Measurements from ENCODE around the gene PEX14. TPM values are rescaled to one million over a fixed set of nuclear protein-coding genes. Genes with fewer than 3 reads are reported as not detected.

The PEX14 gene
- total and polyA plus RNA-seq, 9 of the 15 experiments (the other 6 are each of a cell fraction or from before 2014, with no cell fraction given) = 2.6 to 45.7 (median 22.7) TPM

GRCh38 chr1:10459184-10459583, 15.6 kb upstream of the PEX14 start (continued):
- no peak for TF ChIP-seq CCAR2 (IDR thresholded peaks at IDR 0.05; ENCODE audit: low read depth, low read length)
- TF ChIP-seq RFX1 (IDR thresholded peaks at IDR 0.05) = no peak
- no peak for TF ChIP-seq CHD2 (IDR thresholded peaks at IDR 0.05; ENCODE audit: low read depth, low read length)
- no peak for TF ChIP-seq THAP12 (CRISPR knock-in tag; IDR thresholded peaks at IDR 0.05)
- no peak for TF ChIP-seq RAD21 (CRISPR knock-in tag; conservative IDR thresholded peaks at IDR 0.05 in 1 of 2, IDR thresholded peaks at IDR 0.05 in 1 of 2)
- TF ChIP-seq SMARCE1 (IDR thresholded peaks at IDR 0.05) = peak; percentile 78
- TF ChIP-seq GTF2F1 (IDR thresholded peaks at IDR 0.05; ENCODE audit: low read depth, low read length) = no peak
- TF ChIP-seq ZNF23 (CRISPR knock-in tag; IDR thresholded peaks at IDR 0.05) = no peak
- no peak for TF ChIP-seq TAF9B (IDR thresholded peaks at IDR 0.05; ENCODE audit: partially characterized antibody)
- no peak for TF ChIP-seq SAP30 (IDR thresholded peaks at IDR 0.05; ENCODE audit: borderline replicate concordance, insufficient read depth, low read depth, low read length, poor library complexity, severe bottlenecking)
- peak; percentile 87 for TF ChIP-seq MGA (IDR thresholded peaks at IDR 0.05)
- TF ChIP-seq PRPF4 (IDR thresholded peaks at IDR 0.05; ENCODE audit: insufficient read depth, low read depth, low read length, poor library complexity, severe bottlenecking) = no peak
- no peak for TF ChIP-seq ZFP1 (CRISPR knock-in tag; IDR thresholded peaks at IDR 0.05)
- peak; percentile 25; the same call in 1 of the 2 replicates for TF ChIP-seq TRIM28 (IDR thresholded peaks at IDR 0.05)
- no peak for TF ChIP-seq SAFB2 (IDR thresholded peaks at IDR 0.05; ENCODE audit: borderline replicate concordance, low read depth, low read length, severe bottlenecking)
- TF ChIP-seq ZNF561 (CRISPR knock-in tag; conservative IDR thresholded peaks at IDR 0.05) = no peak
